AG04449 (cell line): ENCODE data around the gene NFAM1.

ENCODE experiments used
- CTCF ChIA-PET: fragments of 350-600 bp; formaldehyde crosslinking; extraction: SDS; loops from one replicate; lab custom pipeline; 2021; ENCODE audit warnings: antibody characterized with exemption; lab: Yijun Ruan, JAX
- POLR2A ChIA-PET: fragments of 400-600, 350-600 bp; formaldehyde crosslinking; extraction: SDS; loops from one replicate; lab custom pipeline; 2020; ENCODE audit warnings: antibody characterized with exemption, inconsistent platforms; lab: Yijun Ruan, JAX
- DNase-seq: peaks from one replicate; pipeline ENCODE4 v3.0.0-alpha.2; 2010; ENCODE audit warnings: low read depth, low spot score
- H3K4me3 ChIP-seq: 2 replicates; pipeline ENCODE4 v1.5.1; 2011; ENCODE audit warnings: low read depth, mild to moderate bottlenecking, control low read depth, low read length
- TF ChIP-seq, protein P1 (sequence below): IDR thresholded peaks from one replicate; pipeline ENCODE4 v1.5.1; 2011; ENCODE audit warnings: mild to moderate bottlenecking, moderate library complexity, low read length, control low read depth, inconsistent platforms; ENCODE audit not compliant: insufficient read depth; ENCODE audit errors: missing control alignments

NFAM1 gene

GRCh38 chr22:42438293-42438650, 6.1 kb upstream of the NFAM1 start:
- CTCF ChIA-PET: interaction anchor here (0.7 to 12.5 kb wide), 17 partner anchors 9 to 492 kb away, joined by 3 to 177 read pairs (median 5); partner anchors contain the start of genes CENPM, NDUFA6 and SEPTIN3
- no peak for DNase-seq
- TF ChIP-seq, protein P1, sequence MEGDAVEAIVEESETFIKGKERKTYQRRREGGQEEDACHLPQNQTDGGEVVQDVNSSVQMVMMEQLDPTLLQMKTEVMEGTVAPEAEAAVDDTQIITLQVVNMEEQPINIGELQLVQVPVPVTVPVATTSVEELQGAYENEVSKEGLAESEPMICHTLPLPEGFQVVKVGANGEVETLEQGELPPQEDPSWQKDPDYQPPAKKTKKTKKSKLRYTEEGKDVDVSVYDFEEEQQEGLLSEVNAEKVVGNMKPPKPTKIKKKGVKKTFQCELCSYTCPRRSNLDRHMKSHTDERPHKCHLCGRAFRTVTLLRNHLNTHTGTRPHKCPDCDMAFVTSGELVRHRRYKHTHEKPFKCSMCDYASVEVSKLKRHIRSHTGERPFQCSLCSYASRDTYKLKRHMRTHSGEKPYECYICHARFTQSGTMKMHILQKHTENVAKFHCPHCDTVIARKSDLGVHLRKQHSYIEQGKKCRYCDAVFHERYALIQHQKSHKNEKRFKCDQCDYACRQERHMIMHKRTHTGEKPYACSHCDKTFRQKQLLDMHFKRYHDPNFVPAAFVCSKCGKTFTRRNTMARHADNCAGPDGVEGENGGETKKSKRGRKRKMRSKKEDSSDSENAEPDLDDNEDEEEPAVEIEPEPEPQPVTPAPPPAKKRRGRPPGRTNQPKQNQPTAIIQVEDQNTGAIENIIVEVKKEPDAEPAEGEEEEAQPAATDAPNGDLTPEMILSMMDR: no peak
- no peak overlapping the region for H3K4me3 ChIP-seq
- POLR2A ChIA-PET: no interaction called here

DNA sequence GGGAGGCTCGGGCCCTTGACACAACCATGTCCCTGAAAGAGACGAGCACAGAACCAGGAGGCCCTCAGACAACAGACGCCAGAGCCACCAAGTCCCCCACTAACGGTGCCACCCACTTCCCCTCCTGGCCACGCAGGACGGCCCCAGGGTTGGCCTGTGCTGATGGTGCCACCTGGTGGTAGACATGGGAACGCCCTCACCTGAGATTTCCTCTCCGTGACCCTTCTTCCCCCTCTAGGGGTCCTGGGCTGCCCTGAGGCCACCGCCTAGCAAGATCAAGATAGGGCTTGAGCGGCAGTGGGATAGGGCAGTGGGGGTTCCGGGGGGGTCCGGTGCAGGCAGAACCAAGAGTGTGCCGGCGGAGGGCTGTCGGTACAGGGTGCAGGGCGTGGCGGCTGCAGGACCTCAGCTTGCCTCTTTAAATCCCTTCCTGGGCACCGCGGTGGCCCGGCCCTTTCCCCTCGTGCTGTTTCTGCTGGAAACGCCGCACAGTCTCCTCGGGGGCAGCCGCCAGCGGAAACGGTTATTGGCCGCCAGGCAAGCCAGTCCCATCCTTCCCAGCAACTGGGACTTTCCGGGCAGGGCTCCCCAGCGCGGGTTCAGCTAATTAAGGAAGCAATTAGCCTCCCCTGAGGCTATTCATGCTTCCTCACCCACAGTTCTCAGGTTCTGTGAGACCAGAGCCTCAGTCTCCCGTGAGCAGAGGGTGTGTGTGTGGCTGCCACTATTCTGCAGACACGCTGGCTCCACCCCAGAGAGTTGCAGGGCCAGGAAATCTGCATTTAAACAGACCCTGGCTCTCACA, 5.5 kb upstream of the NFAM1 start:
- H3K4me3 ChIP-seq: peak overlapping the region; percentile 60
- TF ChIP-seq, protein P1: peak; percentile 94
- ChIA-PET CTCF (interaction anchor here (0.7 to 12.5 kb wide), 21 partner anchors 9 to 491 kb away, joined by 3 to 177 read pairs (median 5); partner anchors contain the start of genes CENPM, NDUFA6 and SEPTIN3), POLR2A (no interaction called here)
- no peak for DNase-seq

- DNase-seq: no peak
- CTCF ChIA-PET: interaction anchor here (0.8 to 12.5 kb wide), 17 partner anchors 8 to 490 kb away, joined by 3 to 177 read pairs (median 4); partner anchors contain the start of genes CENPM, NDUFA6 and SEPTIN3
- POLR2A ChIA-PET: no interaction called here
- TF ChIP-seq, protein P1: no peak
- no peak overlapping the region for H3K4me3 ChIP-seq
Observed at GRCh38 chr22:42436404-42436803, 4.2 kb upstream of the NFAM1 start.

DNA sequence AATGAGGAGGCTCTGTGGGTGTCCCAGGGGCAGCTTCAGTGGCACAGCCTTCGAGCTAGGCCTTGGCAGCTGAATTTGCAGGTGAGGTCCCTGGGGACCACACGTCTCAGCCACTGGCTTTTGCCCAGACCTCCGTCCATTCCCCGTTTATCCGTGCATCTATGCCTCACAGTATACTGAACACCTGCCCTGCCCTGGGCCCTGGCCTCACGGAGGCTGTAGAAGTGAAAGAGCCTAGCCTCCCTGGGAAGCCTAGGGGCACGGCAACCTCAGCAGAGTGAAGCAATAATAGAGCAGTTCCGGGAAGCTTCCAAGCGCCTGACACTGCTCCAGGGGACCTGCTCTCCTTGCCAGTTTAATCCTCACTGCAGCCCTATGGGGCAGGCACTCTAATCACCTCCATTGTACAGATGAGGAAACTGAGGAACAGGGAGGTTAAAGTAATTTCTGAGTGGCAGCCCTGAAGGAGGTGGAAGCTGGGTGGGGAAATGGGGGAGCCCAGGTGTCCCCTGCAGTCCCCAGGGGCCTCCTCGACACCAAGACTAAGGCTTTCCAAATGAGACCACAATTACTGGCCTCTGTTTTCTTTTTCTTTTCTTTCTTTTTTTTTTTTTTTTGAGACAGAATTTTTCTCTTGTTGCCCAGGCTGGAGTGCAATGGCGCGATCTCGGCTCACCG, 2.7 kb upstream of the NFAM1 start:
- no peak for DNase-seq
- TF ChIP-seq, protein P1: no peak
- ChIA-PET CTCF (interaction anchor here (0.5 to 12.5 kb wide), 6 partner anchors 9 to 477 kb away, joined by 3 to 177 read pairs (median 18); partner anchors contain the start of gene NDUFA6), POLR2A (no interaction called here)
- no peak overlapping the region for H3K4me3 ChIP-seq

- POLR2A ChIA-PET: no interaction called here
- no peak for DNase-seq
- TF ChIP-seq, protein P1: no peak
- CTCF ChIA-PET: interaction anchor here (1.6 to 12.5 kb wide), 4 partner anchors 10 to 467 kb away, joined by 5 to 177 read pairs (median 72); partner anchors contain the start of gene NDUFA6
- H3K4me3 ChIP-seq: no peak overlapping the region
Observed at GRCh38 chr22:42433754-42434682, 1.8 kb upstream of the NFAM1 start.
